ENCODE measurements around the gene KRIT1.

- TF ChIP-seq ZC3H10 (CRISPR knock-in tag; IDR thresholded peaks at IDR 0.05) (no peak), ISL1 (CRISPR knock-in tag; IDR thresholded peaks at IDR 0.05) (no peak), BACH2 (CRISPR knock-in tag; IDR thresholded peaks at IDR 0.05; ENCODE audit: borderline replicate concordance) (no peak), ZFP3 (CRISPR knock-in tag; IDR thresholded peaks at IDR 0.05) (no peak), OSR1 (CRISPR knock-in tag; IDR thresholded peaks at IDR 0.05) (no peak), ARNTL (CRISPR knock-in tag; IDR thresholded peaks at IDR 0.05; ENCODE audit: borderline replicate concordance, low read depth) (no peak), RARB (CRISPR knock-in tag; IDR thresholded peaks at IDR 0.05) (no peak), TCF4 (CRISPR knock-in tag; IDR thresholded peaks at IDR 0.05; ENCODE audit: borderline replicate concordance) (no peak), ZNF565 (CRISPR knock-in tag; conservative IDR thresholded peaks at IDR 0.05; ENCODE audit: low read depth) (no peak)
These were observed 84.4 kb downstream of the KRIT1 start for GRCh38 chr7:92161271-92161670.

All from SK-N-SH treated with all-trans-retinoic acid at 6 μM for 48 hours (cell line).